PC-3 (cell line): ENCODE data around the gene ITIH5.
"Not testable (repeated sequence)": the region's sequence is repeated elsewhere in the genome, so short reads cannot be mapped to it uniquely, and the experiment has no call there.

Experiments
- EZH2 ChIP-seq: fragments of 300-600 bp; sonication (generic); IDR thresholded peaks from one replicate; pipeline ENCODE4 v1.6.1; 2017; ENCODE audit warnings: antibody characterized with exemption, mild to moderate bottlenecking, low read length; ENCODE audit not compliant: unreplicated experiment
- EZH2phosphoT487 ChIP-seq: fragments of 300-600 bp; sonication (generic); IDR thresholded peaks from 2 replicates; pipeline ENCODE4 v1.6.1; 2018; ENCODE audit warnings: mild to moderate bottlenecking, antibody characterized with exemption, low read length, borderline replicate concordance
- TF ChIP-seq, protein P1 (sequence below): fragments of 300-600 bp; sonication (generic); conservative IDR thresholded peaks from 2 replicates; pipeline ENCODE4 v1.5.1; 2017; ENCODE audit warnings: antibody characterized with exemption, low read depth, mild to moderate bottlenecking, low read length

- not testable (repeated sequence) for TF ChIP-seq EZH2, EZH2phosphoT487
- TF ChIP-seq, protein P1, sequence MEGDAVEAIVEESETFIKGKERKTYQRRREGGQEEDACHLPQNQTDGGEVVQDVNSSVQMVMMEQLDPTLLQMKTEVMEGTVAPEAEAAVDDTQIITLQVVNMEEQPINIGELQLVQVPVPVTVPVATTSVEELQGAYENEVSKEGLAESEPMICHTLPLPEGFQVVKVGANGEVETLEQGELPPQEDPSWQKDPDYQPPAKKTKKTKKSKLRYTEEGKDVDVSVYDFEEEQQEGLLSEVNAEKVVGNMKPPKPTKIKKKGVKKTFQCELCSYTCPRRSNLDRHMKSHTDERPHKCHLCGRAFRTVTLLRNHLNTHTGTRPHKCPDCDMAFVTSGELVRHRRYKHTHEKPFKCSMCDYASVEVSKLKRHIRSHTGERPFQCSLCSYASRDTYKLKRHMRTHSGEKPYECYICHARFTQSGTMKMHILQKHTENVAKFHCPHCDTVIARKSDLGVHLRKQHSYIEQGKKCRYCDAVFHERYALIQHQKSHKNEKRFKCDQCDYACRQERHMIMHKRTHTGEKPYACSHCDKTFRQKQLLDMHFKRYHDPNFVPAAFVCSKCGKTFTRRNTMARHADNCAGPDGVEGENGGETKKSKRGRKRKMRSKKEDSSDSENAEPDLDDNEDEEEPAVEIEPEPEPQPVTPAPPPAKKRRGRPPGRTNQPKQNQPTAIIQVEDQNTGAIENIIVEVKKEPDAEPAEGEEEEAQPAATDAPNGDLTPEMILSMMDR, result not testable (repeated sequence)
Measured at GRCh38 chr10:7690885-7691597, 24.3 kb upstream of the ITIH5 start.
